Left lung (tissue), 10 donors: ENCODE results near the gene SUSD1. TPM values are rescaled to one million over a fixed set of nuclear protein-coding genes. Genes with fewer than 3 reads are reported as not detected.

Experiments
- ATAC-seq: fragments of 200-7000 bp; cut with Tn5 transposase; one replicate; pipeline ENCODE4 v1.9.1; 2020; ENCODE audit warnings: moderate library complexity
- DNase-seq, 4 donors: peaks; one replicate each; pipeline ENCODE4 v3.0.0-alpha.2; 2013 to 2020
- H3K27ac ChIP-seq, 2 donors: fragments of 200-600 bp; sonication (generic) in 1 of 2; one replicate each; pipeline versions ENCODE4 v1.5.0 to v1.8.0; 2020 to 2021
- H3K27me3 ChIP-seq, 2 donors: fragments of 200-600 bp; sonication (generic) in 1 of 2; one replicate each; pipeline versions ENCODE4 v1.5.0 to v1.8.0; 2020 to 2021
- H3K36me3 ChIP-seq, 2 donors: fragments of 200-600 bp; sonication (generic) in 1 of 2; one replicate each; pipeline versions ENCODE4 v1.5.0 to v1.8.0; 2020 to 2021
- H3K4me1 ChIP-seq, 2 donors: fragments of 200-600 bp; one replicate each; pipeline ENCODE4 v1.8.0; 2021
- H3K4me3 ChIP-seq, 2 donors: fragments of 200-600 bp; sonication (generic) in 1 of 2; one replicate each; pipeline versions ENCODE4 v1.5.0 to v1.8.0; 2020 to 2021; ENCODE audit warnings: mild to moderate bottlenecking in 1 of 2
- H3K9me3 ChIP-seq, 2 donors: fragments of 200-600 bp; sonication (generic) in 1 of 2; one replicate each; pipeline versions ENCODE4 v1.5.0 to v1.8.0; 2020 to 2021
- CTCF ChIP-seq, 2 donors: fragments of 200-600 bp; sonication (generic) in 1 of 2; IDR thresholded peaks; one replicate each; pipeline versions ENCODE4 v1.5.0 to v1.8.0; 2021; ENCODE audit warnings: antibody characterized with exemption in 2 of 2
- intact Hi-C, 2 donors: fragments of 100-400 bp; cut with DNase I; formaldehyde crosslinking; loops; one replicate each; pipeline versions ENCODE4 v1.11.2 to v1.14.2; 2022
- polyA plus RNA-seq, 6 donors: library from polyadenylated mRNA; unstranded; fragments of 120-200 nt; gene quantifications; one replicate each; pipeline ENCODE4 v1.2.1, GENCODE V29; 2013; ENCODE audit not compliant: insufficient read length in 6 of 6
- total RNA-seq, 2 donors: library from RNA; stranded (reverse); fragmentation: NEBNext Ultra II Directional; extraction: Animal tissue kit (Norgen Biotek cat#: 25700); gene quantifications; one replicate each; pipeline ENCODE4 v1.2.1, GENCODE V29; 2021
- donor health status: DM: no; HTN: yes; CAD: no.
- donor health status: DM: no; HTN: no; CAD: no.

The SUSD1 gene
- total and polyA plus RNA-seq, 8 donors = 26.7 to 41.8 (median 32.8) TPM

GRCh38 chr9:112046181-112046580, 128.9 kb downstream of the SUSD1 start:
- no peaks in the 10 kb centered on the region for H3K27me3 ChIP-seq
- ATAC-seq (no peak), DNase-seq (no peak)
- peaks cover 8 to 11% of the 10 kb centered on the region in 2 donors for H3K4me1 ChIP-seq
- intact Hi-C loops = no loop called here
- H3K27ac ChIP-seq = no peak overlapping the region
- peaks cover 0 to 3% of the 10 kb centered on the region in 2 donors for H3K36me3 ChIP-seq
- no peaks in the 10 kb centered on the region for H3K9me3 ChIP-seq
- no peak overlapping the region for H3K4me3 ChIP-seq
- TF ChIP-seq CTCF (IDR thresholded peaks at IDR 0.05) = no peak

GRCh38 chr9:112044881-112045280, 130.2 kb downstream of the SUSD1 start:
- ATAC-seq = no peak

GRCh38 chr9:112044186-112044585, 130.9 kb downstream of the SUSD1 start:
- no peak overlapping the region for H3K4me3 ChIP-seq
- TF ChIP-seq CTCF (IDR thresholded peaks at IDR 0.05) = no peak
- ATAC-seq (no peak), DNase-seq (no peak)
- intact Hi-C loops = no loop called here
- H3K27me3 ChIP-seq = no peaks in the 10 kb centered on the region
- peaks cover 2 to 3% of the 10 kb centered on the region in 2 donors for H3K4me1 ChIP-seq
- peaks cover 0 to 21% of the 10 kb centered on the region in 2 donors for H3K36me3 ChIP-seq
- H3K27ac ChIP-seq = no peak overlapping the region
- H3K9me3 ChIP-seq = no peaks in the 10 kb centered on the region

More at GRCh38 chr9:112044881-112045280, 130.2 kb downstream of the SUSD1 start:
- intact Hi-C loops = no loop called here
- no peak for DNase-seq
- Histone ChIP-seq H3K9me3 (no peaks in the 10 kb centered on the region), H3K27ac (no peak overlapping the region), H3K4me1 (peaks cover 8 to 9% of the 10 kb centered on the region in 2 donors), H3K36me3 (peaks cover 0 to 14% of the 10 kb centered on the region in 2 donors), H3K4me3 (no peak overlapping the region), H3K27me3 (no peaks in the 10 kb centered on the region)
- no peak for TF ChIP-seq CTCF (IDR thresholded peaks at IDR 0.05)

- H3K4me3 ChIP-seq = no peak overlapping the region
- no peak for TF ChIP-seq CTCF (IDR thresholded peaks at IDR 0.05)
- intact Hi-C loops = no loop called here
- H3K4me1 ChIP-seq = no peaks in the 10 kb centered on the region
- H3K27me3 ChIP-seq = no peaks in the 10 kb centered on the region
- H3K9me3 ChIP-seq = no peaks in the 10 kb centered on the region
- H3K36me3 ChIP-seq = peaks cover 0 to 26% of the 10 kb centered on the region in 2 donors
- DNase-seq (no peak), ATAC-seq (no peak)
- H3K27ac ChIP-seq = no peak overlapping the region
Measured at GRCh38 chr9:112043423-112043822, 131.7 kb downstream of the SUSD1 start.

GRCh38 chr9:112042769-112043168, 132.3 kb downstream of the SUSD1 start:
- DNase-seq = no peak
- Histone ChIP-seq H3K4me3 (no peak overlapping the region), H3K27me3 (no peaks in the 10 kb centered on the region), H3K9me3 (no peaks in the 10 kb centered on the region), H3K27ac (no peak overlapping the region), H3K4me1 (no peaks in the 10 kb centered on the region), H3K36me3 (peaks cover 0 to 29% of the 10 kb centered on the region in 2 donors)
- TF ChIP-seq CTCF (IDR thresholded peaks at IDR 0.05) = no peak
- no peak for ATAC-seq
- intact Hi-C loops = no loop called here
